Fibroblast of skin of right quadriceps (primary cell): ENCODE results near the gene KATNB1.
A peak's percentile ranks its signal among the peaks of the same experiment; 100 is the strongest.

Experiments used
- DNase-seq: peaks from one replicate; pipeline ENCODE4 v3.0.0-alpha.2; 2013

Gene KATNB1

GRCh38 chr16:57747496-57747895, 11.9 kb downstream of the KATNB1 start:
- DNase-seq, result no peak

GRCh38 chr16:57747996-57748395, 12.4 kb downstream of the KATNB1 start:
- no peak for DNase-seq

GRCh38 chr16:57748596-57748995, 13.0 kb downstream of the KATNB1 start:
- DNase-seq, result no peak

- no peak for DNase-seq
Measured at GRCh38 chr16:57749101-57749692, 13.6 kb downstream of the KATNB1 start.

- no peak for DNase-seq
Measured at GRCh38 chr16:57749856-57750452, 14.4 kb downstream of the KATNB1 start.

- DNase-seq, result no peak
Measured at GRCh38 chr16:57750796-57751538, 15.4 kb downstream of the KATNB1 start.

GRCh38 chr16:57751539-57752202, 16.1 kb downstream of the KATNB1 start:
- DNase-seq, result no peak

GRCh38 chr16:57752203-57752580, 16.6 kb downstream of the KATNB1 start:
- no peak for DNase-seq

- no peak for DNase-seq
Measured at GRCh38 chr16:57752581-57753447, 17.2 kb downstream of the KATNB1 start.

GRCh38 chr16:57753448-57754353, 18.1 kb downstream of the KATNB1 start:
- no peak for DNase-seq

- no peak for DNase-seq
Measured at GRCh38 chr16:57754354-57755060, 18.9 kb downstream of the KATNB1 start.

GRCh38 chr16:57755061-57755684, 19.6 kb downstream of the KATNB1 start:
- no peak for DNase-seq

GRCh38 chr16:57755726-57756423, 20.3 kb downstream of the KATNB1 start:
- no peak for DNase-seq

GRCh38 chr16:57756424-57757325, 21.1 kb downstream of the KATNB1 start:
- DNase-seq, result no peak

- DNase-seq, result peak; percentile 56
Measured at GRCh38 chr16:57757326-57757786, 21.8 kb downstream of the KATNB1 start.

- no peak for DNase-seq
Measured at GRCh38 chr16:57757883-57758282, 22.3 kb downstream of the KATNB1 start.

GRCh38 chr16:57758331-57759117, 23.0 kb downstream of the KATNB1 start:
- no peak for DNase-seq

GRCh38 chr16:57759131-57759530, 23.6 kb downstream of the KATNB1 start:
- no peak for DNase-seq
